OCI-LY1 (cell line): ENCODE measurements around the gene CDC42BPA.

Experiments
- H2AFZ ChIP-seq: fragments of 200-600 bp; sonication (generic), shearing (Covaris generic); 2 replicates; pipeline ENCODE4 v1.6.0; 2014; ENCODE audit warnings: antibody characterized with exemption, mild to moderate bottlenecking, low read length
- H3F3A ChIP-seq: fragments of 200-600 bp; sonication (generic), shearing (Covaris generic); 2 replicates; pipeline ENCODE4 v1.6.0; 2014; ENCODE audit warnings: mild to moderate bottlenecking, antibody characterized with exemption, low read length, moderate library complexity; ENCODE audit not compliant: insufficient read depth
- H3K27ac ChIP-seq: fragments of 200-600 bp; sonication (generic); 2 replicates; pipeline ENCODE4 v1.5.1; 2014; ENCODE audit warnings: low read length, mixed run types, mild to moderate bottlenecking, low read depth; ENCODE audit not compliant: poor library complexity, severe bottlenecking
- H3K27me3 ChIP-seq: fragments of 200-600 bp; sonication (generic); 2 replicates; pipeline ENCODE4 v1.6.0; 2014; ENCODE audit warnings: antibody characterized with exemption, mild to moderate bottlenecking, low read length, moderate library complexity; ENCODE audit not compliant: insufficient read depth
- H3K36me3 ChIP-seq: fragments of 200-600 bp; sonication (generic); 2 replicates; pipeline ENCODE4 v1.6.1; 2014; ENCODE audit warnings: mild to moderate bottlenecking, antibody characterized with exemption, low read length, moderate library complexity, mixed read lengths; ENCODE audit not compliant: insufficient read depth
- H3K4me1 ChIP-seq: fragments of 200-600 bp; sonication (generic); 2 replicates; pipeline ENCODE4 v1.5.1; 2014; ENCODE audit warnings: mild to moderate bottlenecking, low read length, moderate library complexity; ENCODE audit not compliant: insufficient read depth, severe bottlenecking
- H3K4me2 ChIP-seq: fragments of 200-600 bp; sonication (generic), shearing (Covaris generic); 2 replicates; pipeline ENCODE4 v1.6.1; 2014; ENCODE audit warnings: low read length
- H3K4me3 ChIP-seq: fragments of 200-600 bp; sonication (generic); 2 replicates; pipeline ENCODE4 v1.5.1; 2014; ENCODE audit warnings: low read length, low read depth, mild to moderate bottlenecking, mixed read lengths; ENCODE audit not compliant: poor library complexity, severe bottlenecking
- H3K79me2 ChIP-seq: fragments of 200-600 bp; shearing (Covaris generic); 2 replicates; pipeline ENCODE4 v1.6.1; 2016; ENCODE audit warnings: mixed run types, low read length, mixed read lengths; ENCODE audit not compliant: insufficient read depth
- H3K9ac ChIP-seq: fragments of 200-600 bp; sonication (generic), shearing (Covaris generic); 2 replicates; pipeline ENCODE4 v1.6.1; 2014; ENCODE audit warnings: mild to moderate bottlenecking, low read length, mixed read lengths
- H3K9me2 ChIP-seq: fragments of 200-600 bp; sonication (generic), shearing (Covaris generic); 2 replicates; pipeline ENCODE4 v1.6.1; 2014; ENCODE audit warnings: low read depth, mild to moderate bottlenecking, low read length, mixed read lengths
- H3K9me3 ChIP-seq: fragments of 200-600 bp; shearing (Covaris generic); 2 replicates; pipeline ENCODE4 v1.6.1; 2014; ENCODE audit warnings: low read length, mixed read lengths
- H4K20me1 ChIP-seq: fragments of 200-600 bp; sonication (generic), shearing (Covaris generic); 2 replicates; pipeline ENCODE4 v1.6.0; 2016; ENCODE audit warnings: mild to moderate bottlenecking, low read length; ENCODE audit not compliant: insufficient read depth
- CTCF ChIP-seq: fragments of 200-600 bp; sonication (generic), shearing (Covaris generic); IDR thresholded peaks from 2 replicates; pipeline ENCODE4 v1.5.1; 2017; ENCODE audit warnings: mild to moderate bottlenecking, antibody characterized with exemption, low read length, moderate library complexity, mixed read lengths
- EZH2 ChIP-seq: fragments of 200-600 bp; sonication (generic), shearing (Covaris generic); IDR thresholded peaks from 2 replicates; pipeline ENCODE4 v1.8.0; 2017; ENCODE audit warnings: borderline replicate concordance, mixed run types, mild to moderate bottlenecking, antibody characterized with exemption, low read length, moderate library complexity, mixed read lengths

The CDC42BPA gene

GRCh38 chr1:226982451-226983177 is 335.7 kb downstream of the CDC42BPA start:
- no peak overlapping the region for H3K27ac ChIP-seq
- H3K4me3 ChIP-seq: no peak overlapping the region
- no peaks in the 10 kb centered on the region for H3K9me2 ChIP-seq
- H2AFZ ChIP-seq: no peak overlapping the region
- H3K4me2 ChIP-seq: no peak overlapping the region
- no peaks in the 10 kb centered on the region for H3K9me3 ChIP-seq
- no peaks in the 10 kb centered on the region for H3F3A ChIP-seq
- TF ChIP-seq EZH2: no peak
- TF ChIP-seq CTCF: no peak
- H4K20me1 ChIP-seq: no peaks in the 10 kb centered on the region
- no peaks in the 10 kb centered on the region for H3K4me1 ChIP-seq
- no peak overlapping the region for H3K9ac ChIP-seq
- H3K27me3 ChIP-seq: no peaks in the 10 kb centered on the region
- H3K79me2 ChIP-seq: no peaks in the 10 kb centered on the region
- no peaks in the 10 kb centered on the region for H3K36me3 ChIP-seq

- no peak overlapping the region for H3K4me3 ChIP-seq
- H3K27ac ChIP-seq: no peak overlapping the region
- no peak overlapping the region for H2AFZ ChIP-seq
- no peak for TF ChIP-seq EZH2
- TF ChIP-seq CTCF: no peak
- H3F3A ChIP-seq: no peaks in the 10 kb centered on the region
- no peaks in the 10 kb centered on the region for H3K9me3 ChIP-seq
- no peak overlapping the region for H3K4me2 ChIP-seq
- H3K27me3 ChIP-seq: no peaks in the 10 kb centered on the region
- H3K36me3 ChIP-seq: no peaks in the 10 kb centered on the region
- H4K20me1 ChIP-seq: no peaks in the 10 kb centered on the region
- H3K9me2 ChIP-seq: no peaks in the 10 kb centered on the region
- no peak overlapping the region for H3K9ac ChIP-seq
- H3K4me1 ChIP-seq: no peaks in the 10 kb centered on the region
- no peaks in the 10 kb centered on the region for H3K79me2 ChIP-seq
Observed at GRCh38 chr1:226981838-226982237, 336.5 kb downstream of the CDC42BPA start.

GRCh38 chr1:226981386-226981817 is 336.9 kb downstream of the CDC42BPA start:
- H3F3A ChIP-seq: no peaks in the 10 kb centered on the region
- no peaks in the 10 kb centered on the region for H3K4me1 ChIP-seq

More at GRCh38 chr1:226981386-226981817, 336.9 kb downstream of the CDC42BPA start:
- no peaks in the 10 kb centered on the region for H3K9me2 ChIP-seq
- H3K27ac ChIP-seq: no peak overlapping the region
- H4K20me1 ChIP-seq: no peaks in the 10 kb centered on the region
- no peak overlapping the region for H3K4me3 ChIP-seq
- no peaks in the 10 kb centered on the region for H3K27me3 ChIP-seq
- H3K9me3 ChIP-seq: no peaks in the 10 kb centered on the region
- no peak overlapping the region for H3K4me2 ChIP-seq
- no peak overlapping the region for H3K9ac ChIP-seq
- H3K79me2 ChIP-seq: no peaks in the 10 kb centered on the region
- TF ChIP-seq CTCF: no peak
- no peak for TF ChIP-seq EZH2
- H3K36me3 ChIP-seq: no peaks in the 10 kb centered on the region
- no peak overlapping the region for H2AFZ ChIP-seq
